Epidermal melanocyte (primary cell): Measurements from ENCODE around the gene MARCKS.
A peak's percentile ranks its signal among the peaks of the same experiment; 100 is the strongest.

Source experiments
- DNase-seq: peaks from one replicate; pipeline ENCODE4 v3.0.0; 2011; ENCODE audit warnings: low spot score; ENCODE audit not compliant: insufficient read length

The MARCKS gene

GRCh38 chr6:113856625-113857555, at the start of gene MARCKS:
Gene MARCKS (plus strand): TSS chr6:113857345. CDS start chr6:113857746, 401 bp downstream.
- DNase-seq = peak; percentile 69

GRCh38 chr6:113809826-113810225, 47.3 kb upstream of the MARCKS start:
- DNase-seq = no peak

- DNase-seq = peak; percentile 43
These were observed 44.0 kb upstream of the MARCKS start for GRCh38 chr6:113813142-113813541.

- no peak for DNase-seq
These were observed 38.6 kb upstream of the MARCKS start for GRCh38 chr6:113818578-113818977.

- no peak for DNase-seq
These were observed 37.8 kb upstream of the MARCKS start for GRCh38 chr6:113819169-113819830.

- no peak for DNase-seq
These were observed 36.4 kb upstream of the MARCKS start for GRCh38 chr6:113820761-113821160.

GRCh38 chr6:113821445-113821844, 35.7 kb upstream of the MARCKS start:
- no peak for DNase-seq

- DNase-seq = no peak
These were observed 33.2 kb upstream of the MARCKS start for GRCh38 chr6:113823916-113824315.

- no peak for DNase-seq
These were observed 32.7 kb upstream of the MARCKS start for GRCh38 chr6:113824411-113824810.

- no peak for DNase-seq
These were observed 32.3 kb upstream of the MARCKS start for GRCh38 chr6:113824866-113825265.

GRCh38 chr6:113825781-113826180, 31.4 kb upstream of the MARCKS start:
- DNase-seq = no peak

- DNase-seq = no peak
These were observed 28.0 kb upstream of the MARCKS start for GRCh38 chr6:113828984-113829695.

- no peak for DNase-seq
These were observed 27.5 kb upstream of the MARCKS start for GRCh38 chr6:113829696-113830045.

GRCh38 chr6:113830140-113830539, 27.0 kb upstream of the MARCKS start:
- DNase-seq = no peak

GRCh38 chr6:113833537-113833936, 23.6 kb upstream of the MARCKS start:
- no peak for DNase-seq

- DNase-seq = no peak
These were observed 20.0 kb upstream of the MARCKS start for GRCh38 chr6:113837170-113837569.

GRCh38 chr6:113842165-113842564, 15.0 kb upstream of the MARCKS start:
- DNase-seq = no peak

- no peak for DNase-seq
These were observed 13.6 kb upstream of the MARCKS start for GRCh38 chr6:113843500-113844073.

GRCh38 chr6:113846577-113846976, 10.6 kb upstream of the MARCKS start:
- no peak for DNase-seq

- no peak for DNase-seq
These were observed 9.7 kb upstream of the MARCKS start for GRCh38 chr6:113847447-113847846.

GRCh38 chr6:113848280-113848679, 8.9 kb upstream of the MARCKS start:
- no peak for DNase-seq

- DNase-seq = no peak
These were observed 8.3 kb upstream of the MARCKS start for GRCh38 chr6:113848811-113849210.
